Central memory CD8-positive, alpha-beta T cell (primary cell): Measurements from ENCODE around the gene SLCO1B3.
"Not testable (repeated sequence)": the region's sequence is repeated elsewhere in the genome, so short reads cannot be mapped to it uniquely, and the experiment has no call there.

Source experiments
- ATAC-seq: fragments of 150-1000 bp; cut with Tn5 transposase; replicated peaks from 2 replicates; pipeline ENCODE4 v1.10.0; 2022; ENCODE audit warnings: mild to moderate bottlenecking, moderate FRiP score, moderate number of reproducible peaks; ENCODE audit not compliant: poor library complexity, severe bottlenecking; ENCODE audit errors: extremely low read depth
- DNase-seq, 2 donors: peaks; one replicate each; pipeline ENCODE4 v3.0.0; 2021; ENCODE audit warnings: low spot score in 2 of 2
- H3K27ac Mint-ChIP-seq: one replicate; pipeline ENCODE4 v1.8.0; 2022; ENCODE audit warnings: low read depth, mild to moderate bottlenecking, moderate library complexity, mixed read lengths
- H3K27me3 Mint-ChIP-seq: one replicate; pipeline ENCODE4 v1.8.0; 2022; ENCODE audit warnings: mixed read lengths
- H3K36me3 Mint-ChIP-seq: one replicate; pipeline ENCODE4 v1.8.0; 2022; ENCODE audit warnings: mild to moderate bottlenecking, moderate library complexity, mixed read lengths; ENCODE audit not compliant: insufficient read depth
- H3K4me1 Mint-ChIP-seq: one replicate; pipeline ENCODE4 v1.8.0; 2022; ENCODE audit warnings: mixed read lengths
- H3K4me3 Mint-ChIP-seq: one replicate; pipeline ENCODE4 v1.8.0; 2022; ENCODE audit warnings: mild to moderate bottlenecking, moderate library complexity, mixed read lengths
- H3K9me3 Mint-ChIP-seq: one replicate; pipeline ENCODE4 v1.8.0; 2022; ENCODE audit warnings: mixed read lengths

Gene SLCO1B3, protein sequence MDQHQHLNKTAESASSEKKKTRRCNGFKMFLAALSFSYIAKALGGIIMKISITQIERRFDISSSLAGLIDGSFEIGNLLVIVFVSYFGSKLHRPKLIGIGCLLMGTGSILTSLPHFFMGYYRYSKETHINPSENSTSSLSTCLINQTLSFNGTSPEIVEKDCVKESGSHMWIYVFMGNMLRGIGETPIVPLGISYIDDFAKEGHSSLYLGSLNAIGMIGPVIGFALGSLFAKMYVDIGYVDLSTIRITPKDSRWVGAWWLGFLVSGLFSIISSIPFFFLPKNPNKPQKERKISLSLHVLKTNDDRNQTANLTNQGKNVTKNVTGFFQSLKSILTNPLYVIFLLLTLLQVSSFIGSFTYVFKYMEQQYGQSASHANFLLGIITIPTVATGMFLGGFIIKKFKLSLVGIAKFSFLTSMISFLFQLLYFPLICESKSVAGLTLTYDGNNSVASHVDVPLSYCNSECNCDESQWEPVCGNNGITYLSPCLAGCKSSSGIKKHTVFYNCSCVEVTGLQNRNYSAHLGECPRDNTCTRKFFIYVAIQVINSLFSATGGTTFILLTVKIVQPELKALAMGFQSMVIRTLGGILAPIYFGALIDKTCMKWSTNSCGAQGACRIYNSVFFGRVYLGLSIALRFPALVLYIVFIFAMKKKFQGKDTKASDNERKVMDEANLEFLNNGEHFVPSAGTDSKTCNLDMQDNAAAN

DNA sequence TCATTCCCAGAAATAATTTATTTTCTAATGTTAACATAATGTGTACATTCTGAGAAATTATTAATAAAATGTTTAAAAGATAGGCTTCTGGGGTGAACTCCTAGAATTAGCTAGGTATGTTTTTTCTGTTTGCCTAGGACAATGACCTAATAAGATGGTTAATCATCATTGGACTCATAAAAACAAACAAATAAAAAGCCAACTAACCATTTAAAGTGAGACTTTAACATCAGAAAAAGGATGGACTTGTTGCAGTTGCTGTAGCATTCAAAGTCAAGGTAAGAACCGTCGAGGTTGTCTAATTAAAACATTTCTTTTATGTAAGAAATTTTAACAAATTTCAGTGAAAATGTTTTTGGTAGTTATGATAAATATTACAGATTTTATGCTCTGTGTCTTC lies at the start of gene SLCO1B3:
SLCO1B3 (plus strand) TSS at position 219 of the 400 bp plus-strand sequence. CDS start 5,034 bp downstream, outside the sequence.
- no peak within 1 kb of the TSS for H3K27ac Mint-ChIP-seq
- H3K9me3 Mint-ChIP-seq, result no peaks in the 10 kb centered on the region
- H3K4me1 Mint-ChIP-seq, result no peaks in the 10 kb centered on the region
- DNase-seq (no peak), ATAC-seq (no peak)
- H3K27me3 Mint-ChIP-seq, result no peaks in the 10 kb centered on the region
- no peaks in the 10 kb centered on the region for H3K36me3 Mint-ChIP-seq
- no peak within 1 kb of the TSS for H3K4me3 Mint-ChIP-seq

DNA sequence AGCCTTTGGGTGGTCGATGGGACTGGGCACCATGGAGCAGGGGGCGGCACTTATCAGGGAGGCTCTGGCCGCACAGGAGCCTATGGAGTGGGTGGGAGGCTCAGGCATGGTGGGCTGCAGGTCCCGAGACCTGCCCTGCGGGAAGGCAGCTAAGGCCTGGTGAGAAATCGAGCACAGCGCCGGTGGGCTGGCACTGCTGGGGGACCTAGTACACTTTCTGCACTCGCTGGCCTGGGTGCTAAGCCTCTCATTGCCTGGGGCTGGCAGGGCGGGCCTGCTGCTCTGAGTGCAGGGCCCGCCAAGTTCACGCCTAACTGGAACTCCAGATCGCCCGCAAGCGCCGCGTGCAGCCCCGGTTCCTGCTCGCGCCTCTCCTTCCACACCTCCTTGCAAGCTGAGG lies 33.1 kb upstream of the SLCO1B3 start:
- H3K9me3 Mint-ChIP-seq, result peaks cover 16% of the 10 kb centered on the region
- H3K4me1 Mint-ChIP-seq, result no peaks in the 10 kb centered on the region
- peaks cover 2% of the 10 kb centered on the region for H3K36me3 Mint-ChIP-seq
- no peak overlapping the region for H3K4me3 Mint-ChIP-seq
- DNase-seq, result no peak
- no peaks in the 10 kb centered on the region for H3K27me3 Mint-ChIP-seq
- ATAC-seq, result no peak
- H3K27ac Mint-ChIP-seq, result no peak overlapping the region

DNA sequence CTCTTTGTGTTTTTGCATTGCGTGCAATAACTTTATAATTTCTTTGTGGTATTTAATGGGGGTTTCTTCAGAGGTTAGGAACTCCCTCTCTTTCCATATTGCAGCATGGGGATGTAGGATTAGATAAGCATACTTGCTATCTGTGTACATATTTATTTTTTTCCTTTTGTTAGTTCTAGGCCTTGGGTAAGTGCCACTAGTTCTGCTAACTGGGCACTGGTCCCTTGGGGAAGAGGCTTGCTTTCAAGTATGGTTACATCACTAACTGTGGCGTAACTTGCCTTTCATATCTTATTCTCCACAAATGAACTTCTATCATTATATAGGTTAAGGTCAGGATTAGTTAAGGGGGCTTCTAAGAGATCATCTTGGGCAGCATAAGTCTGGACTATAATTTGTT lies 31.5 kb upstream of the SLCO1B3 start:
- DNase-seq (no peak), ATAC-seq (no peak)
- H3K4me1 Mint-ChIP-seq, result no peaks in the 10 kb centered on the region
- no peaks in the 10 kb centered on the region for H3K27me3 Mint-ChIP-seq
- no peak overlapping the region for H3K27ac Mint-ChIP-seq
- no peak overlapping the region for H3K4me3 Mint-ChIP-seq
- H3K36me3 Mint-ChIP-seq, result peaks cover 2% of the 10 kb centered on the region
- H3K9me3 Mint-ChIP-seq, result peaks cover 16% of the 10 kb centered on the region

DNA sequence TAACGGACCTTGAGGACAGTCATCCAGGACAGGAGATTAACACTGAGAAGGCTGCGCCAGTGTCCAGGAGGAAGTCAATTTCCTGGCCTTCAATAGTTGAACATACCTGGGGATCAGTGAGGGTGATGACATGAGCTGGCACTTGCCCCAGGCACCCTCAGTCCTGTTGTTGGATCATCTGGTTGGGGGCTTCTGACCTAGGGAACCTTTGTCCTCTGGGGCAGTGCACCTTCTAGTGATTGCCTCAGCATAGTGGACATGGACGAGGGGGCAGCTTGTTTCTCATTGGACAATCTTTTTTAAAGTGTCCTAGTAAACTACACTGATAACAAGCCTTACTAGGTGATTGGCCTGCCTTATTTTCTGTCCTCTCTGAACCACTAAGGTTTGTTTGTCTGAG lies 30.5 kb upstream of the SLCO1B3 start:
- not testable (repeated sequence) for H3K27me3 Mint-ChIP-seq, H3K36me3 Mint-ChIP-seq, DNase-seq, ATAC-seq, H3K4me3 Mint-ChIP-seq, H3K4me1 Mint-ChIP-seq, H3K27ac Mint-ChIP-seq
- H3K9me3 Mint-ChIP-seq, result peaks cover 23% of the 10 kb centered on the region

DNA sequence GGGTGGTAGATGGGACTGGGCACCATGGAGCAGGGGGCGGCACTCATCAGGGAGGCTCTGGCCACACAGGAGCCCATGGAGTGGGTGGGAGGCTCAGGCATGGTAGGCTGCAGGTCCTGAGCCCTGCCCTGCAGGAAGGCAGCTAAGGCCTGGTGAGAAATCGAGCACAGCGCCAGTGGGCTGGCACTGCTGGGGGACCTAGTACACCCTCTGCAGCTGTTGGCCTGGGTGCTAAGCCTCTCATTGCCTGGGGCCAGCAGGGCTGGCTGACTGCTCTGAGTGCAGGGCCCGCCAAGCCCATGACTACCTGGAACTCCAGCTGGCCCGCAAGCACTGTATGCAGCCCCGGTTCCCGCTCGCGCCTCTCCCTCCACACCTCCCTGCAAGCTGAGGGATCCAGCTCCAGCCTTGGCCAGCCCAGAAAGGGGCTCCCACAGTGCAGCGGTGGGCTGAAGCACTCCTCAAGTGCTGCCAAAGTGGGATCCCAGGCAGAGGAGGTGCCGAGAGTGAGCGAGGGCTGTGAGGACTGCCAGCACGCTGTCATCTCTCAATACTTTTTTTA lies 26.6 kb upstream of the SLCO1B3 start:
- H3K4me1 Mint-ChIP-seq, H3K27ac Mint-ChIP-seq, ATAC-seq: not testable (repeated sequence)

DNA sequence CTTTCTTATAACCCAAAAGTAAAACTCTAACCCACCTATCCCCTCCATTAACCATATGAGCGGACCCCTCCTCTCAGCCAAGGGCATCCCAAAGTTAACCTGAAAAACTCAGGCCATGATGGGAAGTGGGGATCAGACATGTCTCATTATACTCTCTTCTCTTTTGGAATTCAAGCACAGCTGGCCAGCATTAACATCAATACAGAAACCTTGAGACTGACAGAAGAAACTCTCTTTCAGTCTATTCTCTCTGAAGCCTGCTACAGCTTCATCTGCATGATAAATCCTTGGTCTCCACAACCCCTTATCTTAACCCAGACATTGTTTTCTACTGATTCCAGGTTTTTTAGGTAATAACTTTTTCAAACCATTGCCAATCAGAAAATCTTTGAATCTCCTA lies 17.5 kb upstream of the SLCO1B3 start:
- no peak for ATAC-seq
- H3K27ac Mint-ChIP-seq, result no peak overlapping the region
- H3K4me1 Mint-ChIP-seq, result no peaks in the 10 kb centered on the region

More for the DNA sequence above, 26.6 kb upstream of the SLCO1B3 start:
- peaks cover 23% of the 10 kb centered on the region for H3K9me3 Mint-ChIP-seq
- not testable (repeated sequence) for H3K4me3 Mint-ChIP-seq, H3K27me3 Mint-ChIP-seq, DNase-seq, H3K36me3 Mint-ChIP-seq

DNA sequence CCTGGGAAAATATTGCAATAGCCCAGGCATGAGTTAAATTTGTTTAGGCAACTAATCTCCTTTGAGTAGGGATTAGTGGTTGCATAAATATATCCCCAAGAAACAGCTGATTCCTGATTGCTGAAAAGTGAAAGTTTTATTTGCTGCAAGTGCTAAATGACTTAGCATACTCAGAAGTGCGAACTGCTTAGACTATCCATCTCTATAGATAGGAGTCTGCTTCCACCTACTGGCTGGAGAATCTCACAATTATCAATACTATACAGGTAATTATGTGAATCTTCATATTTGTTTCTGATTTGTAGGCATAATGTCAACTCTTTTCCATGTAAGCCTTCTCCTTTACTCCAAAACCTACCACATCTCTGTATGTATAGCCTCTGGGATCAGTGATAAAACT lies 12.0 kb upstream of the SLCO1B3 start:
- ATAC-seq, result no peak
- H3K4me1 Mint-ChIP-seq, result no peaks in the 10 kb centered on the region
- H3K36me3 Mint-ChIP-seq, result no peaks in the 10 kb centered on the region
- no peak overlapping the region for H3K27ac Mint-ChIP-seq
- no peak overlapping the region for H3K4me3 Mint-ChIP-seq
- H3K9me3 Mint-ChIP-seq, result no peaks in the 10 kb centered on the region
- DNase-seq, result no peak
- no peaks in the 10 kb centered on the region for H3K27me3 Mint-ChIP-seq

More for the DNA sequence above, 17.5 kb upstream of the SLCO1B3 start:
- Mint-ChIP-seq H3K4me3 (no peak overlapping the region), H3K36me3 (no peaks in the 10 kb centered on the region), H3K9me3 (peaks cover 4% of the 10 kb centered on the region), H3K27me3 (no peaks in the 10 kb centered on the region)
- DNase-seq, result no peak

DNA sequence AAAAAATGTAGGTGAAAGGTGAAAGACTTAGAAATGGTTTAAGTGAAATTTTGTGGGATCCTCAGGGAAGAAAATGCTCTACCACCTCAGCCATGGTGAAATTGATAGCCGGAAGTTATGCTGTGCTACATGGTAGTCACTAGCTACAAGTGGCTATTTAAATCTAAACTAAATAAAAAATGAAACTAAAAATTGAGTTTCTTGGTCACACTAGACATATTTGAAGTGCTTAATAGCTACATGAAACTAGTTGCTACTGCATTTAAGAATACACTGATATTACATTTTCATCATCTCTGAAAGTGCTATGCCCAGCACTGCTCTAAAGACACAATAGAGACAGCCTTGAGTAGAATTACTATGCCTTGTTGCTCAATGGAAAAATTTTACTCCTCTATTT lies 10.3 kb upstream of the SLCO1B3 start:
- H3K9me3 Mint-ChIP-seq, result no peaks in the 10 kb centered on the region
- no peaks in the 10 kb centered on the region for H3K4me1 Mint-ChIP-seq
- H3K27ac Mint-ChIP-seq, result no peak overlapping the region
- H3K4me3 Mint-ChIP-seq, result no peak overlapping the region
- no peaks in the 10 kb centered on the region for H3K36me3 Mint-ChIP-seq
- no peak for ATAC-seq
- DNase-seq, result no peak
- H3K27me3 Mint-ChIP-seq, result no peaks in the 10 kb centered on the region

DNA sequence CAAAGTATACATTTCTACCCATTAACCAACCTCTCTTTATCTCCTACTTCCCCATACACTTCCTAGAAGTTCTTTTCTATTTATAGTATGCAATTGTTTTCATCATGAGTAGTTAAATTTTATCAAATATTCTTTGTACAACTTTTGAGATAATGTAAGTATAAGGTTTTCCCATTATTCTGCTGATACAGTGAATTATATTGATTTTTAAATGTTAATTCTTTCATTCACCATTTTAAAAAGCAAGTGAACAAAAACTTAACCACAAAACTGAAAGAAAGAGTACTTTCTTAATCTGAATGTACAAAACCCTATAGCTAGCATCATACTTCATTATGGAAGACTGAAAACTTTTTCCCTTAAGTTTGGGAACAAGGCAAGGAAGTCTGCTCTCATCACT lies 9.5 kb upstream of the SLCO1B3 start:
- Mint-ChIP-seq H3K36me3 (no peaks in the 10 kb centered on the region), H3K4me1 (no peaks in the 10 kb centered on the region), H3K27me3 (no peaks in the 10 kb centered on the region), H3K4me3 (no peak overlapping the region), H3K9me3 (no peaks in the 10 kb centered on the region), H3K27ac (no peak overlapping the region)
- DNase-seq, result no peak
- no peak for ATAC-seq

DNA sequence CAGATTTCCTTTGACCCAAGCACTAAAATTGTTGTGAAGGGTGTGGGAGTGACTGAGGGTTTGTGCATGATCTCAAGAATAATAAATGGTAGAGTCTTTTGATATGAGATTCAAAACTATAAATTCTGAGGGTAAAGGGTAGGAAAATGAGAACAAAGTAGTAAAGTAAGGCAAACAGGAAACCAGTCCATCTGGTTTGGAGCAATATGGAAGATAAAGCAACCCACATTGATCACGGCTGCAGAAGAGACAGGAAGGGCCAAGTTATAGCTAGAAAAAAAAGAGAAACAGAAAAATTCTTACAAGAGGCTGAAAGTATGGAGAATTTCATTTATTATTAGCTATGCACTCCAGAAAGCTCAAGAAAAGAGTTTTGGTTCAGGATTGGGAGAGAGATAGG lies 4.6 kb upstream of the SLCO1B3 start:
- H3K36me3 Mint-ChIP-seq, result no peaks in the 10 kb centered on the region
- no peaks in the 10 kb centered on the region for H3K27me3 Mint-ChIP-seq
- no peaks in the 10 kb centered on the region for H3K4me1 Mint-ChIP-seq
- no peak overlapping the region for H3K4me3 Mint-ChIP-seq
- H3K27ac Mint-ChIP-seq, result no peak overlapping the region
- ATAC-seq (no peak), DNase-seq (no peak)
- H3K9me3 Mint-ChIP-seq, result no peaks in the 10 kb centered on the region

DNA sequence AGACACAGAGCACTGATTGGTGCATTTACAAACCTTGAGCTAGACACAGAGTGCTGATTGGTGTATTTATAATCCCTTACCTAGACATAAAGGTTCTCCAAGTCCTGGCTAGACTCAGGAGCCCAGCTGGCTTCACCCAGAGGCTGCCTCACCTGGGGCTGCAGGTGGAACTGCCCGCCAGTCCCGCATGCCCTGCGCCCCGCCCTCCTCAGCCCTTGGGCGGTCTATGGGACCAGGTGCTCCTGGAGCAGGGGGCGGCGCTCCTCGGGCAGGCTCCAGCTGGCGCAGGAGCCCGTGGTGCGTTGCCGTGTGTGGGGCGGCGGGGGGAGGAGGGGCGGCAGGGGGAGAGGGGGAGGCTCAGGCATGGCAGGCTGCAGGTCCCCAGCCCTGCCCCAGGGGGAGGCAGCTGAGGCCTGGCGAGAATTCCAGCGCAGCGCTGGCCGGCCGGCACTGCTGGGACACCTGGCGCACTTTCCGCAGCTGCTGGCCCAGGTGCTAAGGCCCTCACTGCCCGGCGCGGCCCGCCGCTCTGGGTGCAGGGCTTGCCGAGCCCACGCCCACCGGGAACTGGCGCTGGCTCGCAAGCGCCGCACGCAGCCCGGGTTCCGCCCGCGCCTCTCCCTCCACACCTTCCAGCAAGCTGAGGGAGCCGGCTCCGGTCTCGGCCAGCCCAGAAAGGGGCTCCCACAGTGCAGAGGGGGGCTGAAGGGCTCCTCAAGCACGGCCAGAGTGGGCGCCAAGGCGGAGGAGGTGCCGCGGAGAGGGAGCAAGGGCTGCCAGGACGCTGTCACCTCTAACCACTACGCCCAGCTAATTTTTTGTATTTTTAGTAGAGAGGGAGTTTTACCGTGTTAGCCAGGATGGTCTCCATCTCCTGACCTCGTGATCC lies 3.1 kb upstream of the SLCO1B3 start:
- no peaks in the 10 kb centered on the region for H3K9me3 Mint-ChIP-seq
- DNase-seq, result no peak
- H3K27me3 Mint-ChIP-seq, result no peaks in the 10 kb centered on the region
- no peak overlapping the region for H3K4me3 Mint-ChIP-seq
- no peaks in the 10 kb centered on the region for H3K36me3 Mint-ChIP-seq
- no peaks in the 10 kb centered on the region for H3K4me1 Mint-ChIP-seq
- no peak for ATAC-seq
- no peak overlapping the region for H3K27ac Mint-ChIP-seq

DNA sequence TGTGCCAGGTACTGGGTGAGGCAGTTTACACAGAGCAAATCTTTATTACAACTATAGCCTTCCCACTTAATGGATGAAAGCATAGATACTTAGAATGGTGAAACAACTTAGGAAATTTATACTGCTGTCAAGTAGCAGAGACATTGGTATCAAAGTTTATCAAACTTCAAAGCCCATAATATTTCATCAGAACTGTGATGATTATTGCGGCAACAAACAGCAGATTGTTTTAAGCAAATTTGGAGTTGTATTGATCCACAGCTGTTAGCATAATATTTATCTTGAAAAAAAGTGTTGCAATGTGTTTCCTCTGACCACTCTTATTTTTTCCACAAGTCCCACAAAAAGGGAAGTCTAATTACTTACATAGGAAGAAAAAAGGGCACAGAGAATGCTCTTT lies 2.0 kb upstream of the SLCO1B3 start:
- Mint-ChIP-seq H3K4me3 (no peak overlapping the region), H3K27ac (no peak overlapping the region), H3K27me3 (no peaks in the 10 kb centered on the region), H3K36me3 (no peaks in the 10 kb centered on the region), H3K9me3 (no peaks in the 10 kb centered on the region), H3K4me1 (no peaks in the 10 kb centered on the region)
- ATAC-seq, result no peak
- DNase-seq, result no peak
